GM10248 (cell line): ENCODE results near the gene ZNF804B.

Experiments
- CTCF ChIA-PET: fragments of 300-600 bp; sonication (Branson Sonifier 250); formaldehyde crosslinking; extraction: SDS; loops from one replicate; lab custom pipeline; 2021; ENCODE audit warnings: antibody characterized with exemption; lab: Yijun Ruan, JAX
- POLR2A ChIA-PET: fragments of 350-650 bp; sonication (Branson Sonifier 250); formaldehyde crosslinking; extraction: SDS; loops from one replicate; lab custom pipeline; 2020; ENCODE audit warnings: antibody characterized with exemption; lab: Yijun Ruan, JAX
- DNase-seq: peaks from one replicate; pipeline ENCODE4 v3.0.0; 2012; ENCODE audit errors: extremely low spot score
- CTCF ChIP-seq: IDR thresholded peaks from 2 replicates; pipeline ENCODE4 v1.5.1; 2012; ENCODE audit warnings: mild to moderate bottlenecking, low read depth; ENCODE audit errors: extremely low read depth, missing control alignments, control extremely low read depth

The ZNF804B gene

DNA sequence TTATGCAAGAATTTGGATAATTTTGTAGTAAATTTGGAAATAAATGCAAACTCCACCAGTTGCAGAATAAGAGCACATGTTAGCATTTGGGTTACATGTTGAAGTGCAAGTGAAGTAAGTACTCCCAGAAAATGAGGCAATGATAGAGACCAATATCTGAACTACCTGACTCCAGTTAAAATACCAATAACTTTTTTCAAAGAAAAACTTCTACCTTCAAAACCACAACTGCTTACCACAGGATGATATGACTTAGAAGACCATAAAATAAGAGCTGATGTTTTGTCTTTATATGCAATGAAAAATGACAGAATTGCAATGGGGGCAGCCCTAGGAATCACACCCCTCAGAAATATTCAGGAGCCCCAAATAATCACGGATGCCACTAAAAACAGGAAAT, 597.6 kb downstream of the ZNF804B start:
- CTCF ChIA-PET = no interaction called here
- DNase-seq = no peak
- no peak for TF ChIP-seq CTCF
- POLR2A ChIA-PET = no interaction called here

GRCh38 chr7:89377219-89377618, 617.7 kb downstream of the ZNF804B start:
- CTCF ChIA-PET = interaction anchor here (1.0 to 1.5 kb wide), 2 partner anchors 9 to 13 kb away, joined by 3 read pairs; no protein-coding TSS in a partner anchor
- POLR2A ChIA-PET = no interaction called here
- DNase-seq = no peak
- no peak for TF ChIP-seq CTCF

DNA sequence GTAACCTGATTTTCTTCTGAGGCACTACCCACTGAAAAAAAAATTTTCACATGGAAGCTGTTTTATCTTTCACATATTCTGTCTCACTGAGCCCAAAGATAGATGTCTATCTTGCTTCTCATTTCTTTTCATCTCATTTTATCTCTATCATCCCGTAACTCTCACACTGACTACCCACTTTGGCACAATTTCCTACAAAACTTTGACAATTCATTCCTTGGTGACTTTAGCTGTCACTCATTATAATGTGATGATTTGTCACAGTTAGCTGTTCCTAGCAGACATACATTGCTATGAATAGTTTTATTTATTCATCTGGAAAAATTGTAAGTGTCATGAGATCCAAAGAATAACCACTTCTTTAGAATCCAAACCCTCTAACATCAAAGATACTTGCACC, 625.9 kb downstream of the ZNF804B start:
- ChIA-PET POLR2A (no interaction called here), CTCF (no interaction called here)
- DNase-seq = no peak
- no peak for TF ChIP-seq CTCF
